ENCODE data around the gene GRB2. TPM values are rescaled to one million over a fixed set of nuclear protein-coding genes. Genes with fewer than 3 reads are reported as not detected.
"Not testable (repeated sequence)": the region's sequence is repeated elsewhere in the genome, so short reads cannot be mapped to it uniquely, and the experiment has no call there.

The GRB2 gene
- total RNA-seq, 2 experiments from 2014 or later, result 166 to 169 TPM

DNA sequence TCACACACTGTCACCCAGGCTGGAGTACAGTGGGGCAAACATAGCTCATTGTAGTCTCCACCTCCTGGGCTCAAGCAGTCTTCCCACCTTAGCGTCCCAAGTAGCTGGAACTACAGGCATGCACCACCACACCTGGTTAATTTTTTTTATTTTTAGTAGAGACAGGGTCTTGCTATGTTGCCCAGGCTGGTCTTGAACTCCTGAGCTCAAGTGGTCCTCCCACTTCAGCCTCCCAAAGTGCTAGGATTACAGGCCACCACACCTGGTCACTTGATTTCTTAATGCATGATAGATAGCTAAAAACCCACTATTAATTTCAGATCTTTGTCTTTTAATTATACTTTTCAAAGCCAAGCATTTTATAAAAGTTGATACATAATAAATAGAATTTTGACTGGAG lies 26.1 kb downstream of the GRB2 start:
- H3K27ac Mint-ChIP-seq; intact Hi-C loops (cut with micrococcal nuclease); DNase-seq; H3K9me3 Mint-ChIP-seq; H3K4me3 Mint-ChIP-seq; H3K27me3 Mint-ChIP-seq (ENCODE audit: low read depth): not testable (repeated sequence)
- CTCF ChIA-PET, result interaction anchor here (0.6 to 2.5 kb wide), 5 partner anchors 11 to 57 kb away, joined by 3 to 6 read pairs (median 3); no protein-coding TSS in a partner anchor
- H3K4me1 Mint-ChIP-seq (ENCODE audit: low read depth), result peaks cover 48% of the 10 kb centered on the region
- H3K36me3 Mint-ChIP-seq (ENCODE audit: low read depth), result peaks cover 18% of the 10 kb centered on the region

DNA sequence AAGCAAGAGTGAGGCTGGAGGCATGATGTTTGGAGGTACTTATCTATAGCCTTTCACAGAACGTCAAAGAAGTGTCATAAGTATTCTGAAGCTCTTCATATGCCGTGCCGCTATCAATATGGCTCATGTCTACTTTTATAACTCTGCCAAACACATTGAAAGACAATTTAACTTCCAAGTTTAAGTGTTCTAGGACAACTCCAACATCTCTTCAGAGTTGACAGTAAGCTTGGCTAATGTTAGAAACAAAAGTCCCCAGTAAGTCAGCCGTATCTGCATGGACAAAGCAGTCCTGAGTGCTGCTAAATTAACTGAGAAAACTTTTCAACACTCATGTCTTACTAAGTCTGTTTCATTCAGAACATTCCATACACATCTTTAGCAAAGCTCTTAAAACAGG lies 32.2 kb downstream of the GRB2 start:
- H3K27me3 Mint-ChIP-seq (ENCODE audit: low read depth), result no peaks in the 10 kb centered on the region
- H3K36me3 Mint-ChIP-seq (ENCODE audit: low read depth), result peaks cover 18% of the 10 kb centered on the region
- intact Hi-C loops (cut with micrococcal nuclease), result no loop called here
- peaks cover 57% of the 10 kb centered on the region for H3K4me1 Mint-ChIP-seq (ENCODE audit: low read depth)
- no peak overlapping the region for H3K4me3 Mint-ChIP-seq
- CTCF ChIA-PET, result interaction anchor here (0.7 to 1.2 kb wide), 3 partner anchors 21 to 52 kb away, joined by 3 to 9 read pairs (median 5); no protein-coding TSS in a partner anchor
- no peak for DNase-seq
- no peak overlapping the region for H3K27ac Mint-ChIP-seq
- H3K9me3 Mint-ChIP-seq, result no peaks in the 10 kb centered on the region

DNA sequence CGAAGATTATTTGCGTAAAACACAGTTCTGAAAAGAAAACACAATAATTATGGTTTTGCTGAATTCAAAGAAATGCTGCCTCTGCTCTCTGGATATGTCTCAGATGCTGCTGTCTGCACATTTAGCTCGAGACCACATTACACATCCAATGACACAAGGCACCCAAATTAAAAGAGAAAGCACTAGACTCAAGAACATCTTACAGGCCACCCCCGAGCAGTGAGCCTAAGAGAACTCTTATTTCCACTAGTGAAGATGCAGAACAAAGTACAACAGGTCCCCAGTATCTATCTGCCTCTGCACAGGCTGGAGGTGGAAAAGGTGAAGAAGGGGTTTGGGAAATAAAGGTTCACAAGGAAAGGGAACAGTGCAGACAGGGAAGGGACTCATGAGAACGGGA lies 33.5 kb downstream of the GRB2 start:
- no peak for DNase-seq
- H3K4me1 Mint-ChIP-seq (ENCODE audit: low read depth), result peaks cover 65% of the 10 kb centered on the region
- no peak overlapping the region for H3K4me3 Mint-ChIP-seq
- intact Hi-C loops (cut with micrococcal nuclease), result no loop called here
- peak overlapping the region; percentile 43 for H3K27ac Mint-ChIP-seq
- peaks cover 15% of the 10 kb centered on the region for H3K36me3 Mint-ChIP-seq (ENCODE audit: low read depth)
- no peaks in the 10 kb centered on the region for H3K27me3 Mint-ChIP-seq (ENCODE audit: low read depth)
- CTCF ChIA-PET, result no interaction called here
- no peaks in the 10 kb centered on the region for H3K9me3 Mint-ChIP-seq

DNA sequence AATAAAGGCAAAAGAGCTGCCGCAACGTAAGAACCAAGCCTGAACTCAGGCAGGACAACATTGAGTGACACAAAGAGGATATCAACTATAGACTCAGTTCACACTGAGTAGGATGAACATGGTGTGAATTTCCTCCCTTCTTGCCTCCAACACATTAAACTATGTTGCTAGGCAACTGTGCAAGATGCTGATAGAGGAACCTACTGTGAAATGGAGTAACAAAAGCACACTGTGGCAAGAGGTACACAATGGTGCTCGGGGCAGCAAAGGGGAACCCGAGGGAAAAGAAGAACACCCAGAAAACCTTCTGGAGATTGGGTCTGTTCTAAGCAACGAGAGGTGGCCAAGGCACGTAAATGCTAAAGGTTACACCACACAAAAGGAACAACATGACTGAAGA lies 34.1 kb downstream of the GRB2 start:
- H3K36me3 Mint-ChIP-seq (ENCODE audit: low read depth), result peaks cover 9% of the 10 kb centered on the region
- H3K27ac Mint-ChIP-seq, result no peak overlapping the region
- no peaks in the 10 kb centered on the region for H3K27me3 Mint-ChIP-seq (ENCODE audit: low read depth)
- CTCF ChIA-PET, result no interaction called here
- H3K9me3 Mint-ChIP-seq, result no peaks in the 10 kb centered on the region
- H3K4me3 Mint-ChIP-seq, result no peak overlapping the region
- H3K4me1 Mint-ChIP-seq (ENCODE audit: low read depth), result peaks cover 69% of the 10 kb centered on the region
- DNase-seq, result no peak
- intact Hi-C loops (cut with micrococcal nuclease), result no loop called here

DNA sequence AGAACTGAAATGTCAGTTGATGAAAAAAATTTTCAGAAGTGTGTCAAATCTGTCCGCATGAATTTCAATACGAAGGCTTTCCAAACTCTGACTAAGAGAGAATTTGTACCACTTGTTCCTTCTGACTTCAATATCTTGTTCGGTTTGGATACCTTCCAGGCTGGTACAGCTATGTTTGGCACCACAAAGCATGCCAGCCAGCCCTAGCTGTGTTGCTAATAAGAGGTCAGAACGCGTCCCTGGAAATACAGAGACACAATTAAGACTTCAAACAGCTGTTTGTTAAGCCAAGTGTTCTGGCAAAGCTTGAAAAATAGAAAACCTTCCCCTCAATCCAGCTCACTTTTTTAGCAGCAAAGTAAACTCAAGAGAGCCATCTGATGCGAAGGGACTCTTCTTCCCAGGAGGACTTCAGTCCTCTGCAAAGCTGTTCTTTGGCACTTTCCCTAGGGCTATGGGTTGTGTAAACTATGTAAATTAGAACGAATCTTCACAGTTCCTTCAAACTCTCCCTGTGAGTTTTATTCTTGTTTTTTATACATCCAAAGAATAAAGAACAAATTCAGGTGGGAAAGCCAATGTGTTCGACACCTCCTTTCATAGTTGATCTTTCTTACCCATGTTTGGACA lies 35.1 kb downstream of the GRB2 start:
- H3K9me3 Mint-ChIP-seq, result no peaks in the 10 kb centered on the region
- intact Hi-C loops (cut with micrococcal nuclease), result no loop called here
- H3K27me3 Mint-ChIP-seq (ENCODE audit: low read depth), result no peaks in the 10 kb centered on the region
- DNase-seq, result no peak
- peaks cover 78% of the 10 kb centered on the region for H3K4me1 Mint-ChIP-seq (ENCODE audit: low read depth)
- H3K36me3 Mint-ChIP-seq (ENCODE audit: low read depth), result peaks cover 7% of the 10 kb centered on the region
- CTCF ChIA-PET, result interaction anchor here (1.4 to 1.5 kb wide), 2 partner anchors 23 to 44 kb away, joined by 3 read pairs; no protein-coding TSS in a partner anchor
- no peak overlapping the region for H3K27ac Mint-ChIP-seq
- no peak overlapping the region for H3K4me3 Mint-ChIP-seq

DNA sequence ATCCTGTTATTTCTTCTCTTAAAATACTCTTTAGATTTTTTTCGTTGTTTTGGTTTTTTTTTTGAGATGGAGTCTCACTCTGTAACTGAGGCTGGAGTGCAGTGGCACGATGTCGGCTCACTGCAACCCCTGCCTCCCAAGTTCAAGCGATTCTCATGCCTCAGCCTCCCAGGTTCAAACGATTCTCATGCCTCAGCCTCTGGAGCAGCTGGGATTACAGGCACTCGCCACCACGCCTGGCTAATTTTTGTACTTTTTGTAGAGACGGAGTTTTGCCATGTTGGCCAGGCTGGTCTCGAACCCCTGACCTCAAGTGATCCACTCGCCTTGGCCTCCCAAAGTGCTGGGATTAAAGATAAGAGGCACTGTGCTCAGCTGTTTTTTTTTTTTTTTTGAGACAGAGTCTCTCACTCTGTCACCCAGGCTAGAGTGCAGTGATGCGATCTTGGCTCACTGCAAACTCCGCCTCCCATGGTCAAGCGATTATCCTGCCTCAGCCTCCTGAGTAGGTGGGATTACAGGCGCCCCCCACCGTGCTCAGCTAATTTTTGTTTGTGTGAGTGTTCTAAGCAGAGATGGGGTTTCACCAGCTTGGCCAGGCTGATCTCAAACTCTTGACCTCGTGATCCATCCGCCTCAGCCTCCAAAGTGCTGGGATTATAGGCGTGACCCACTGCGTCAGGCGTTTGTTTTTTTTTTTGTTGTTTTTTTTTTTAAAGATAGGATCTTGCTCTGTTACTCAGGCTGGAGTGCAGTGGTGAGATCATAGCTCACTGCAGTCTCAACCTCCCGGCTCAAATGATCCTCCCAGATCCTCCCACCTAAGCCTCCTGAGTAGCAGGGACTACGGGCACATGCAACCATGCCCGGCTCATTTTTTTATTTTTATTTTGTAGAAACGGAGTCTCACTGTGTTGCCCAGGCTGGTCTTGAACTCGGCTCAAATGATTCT lies 37.4 kb downstream of the GRB2 start:
- Mint-ChIP-seq H3K27ac (peak overlapping the region; percentile 84), H3K4me1 (ENCODE audit: low read depth) (peaks cover 88% of the 10 kb centered on the region), H3K4me3 (peak overlapping the region; percentile 7)
- H3K27me3 Mint-ChIP-seq (ENCODE audit: low read depth); DNase-seq; H3K9me3 Mint-ChIP-seq; H3K36me3 Mint-ChIP-seq (ENCODE audit: low read depth): not testable (repeated sequence)
- CTCF ChIA-PET, result interaction anchor here (0.7 to 1.3 kb wide), 2 partner anchors 12 to 356 kb away, joined by 3 to 6 read pairs; no protein-coding TSS in a partner anchor
- intact Hi-C loops (cut with micrococcal nuclease), result loop anchor here (1.0 to 2.0 kb wide), 5 partner anchors 24 to 79 kb away; partner anchors contain the start of gene SLC25A19

DNA sequence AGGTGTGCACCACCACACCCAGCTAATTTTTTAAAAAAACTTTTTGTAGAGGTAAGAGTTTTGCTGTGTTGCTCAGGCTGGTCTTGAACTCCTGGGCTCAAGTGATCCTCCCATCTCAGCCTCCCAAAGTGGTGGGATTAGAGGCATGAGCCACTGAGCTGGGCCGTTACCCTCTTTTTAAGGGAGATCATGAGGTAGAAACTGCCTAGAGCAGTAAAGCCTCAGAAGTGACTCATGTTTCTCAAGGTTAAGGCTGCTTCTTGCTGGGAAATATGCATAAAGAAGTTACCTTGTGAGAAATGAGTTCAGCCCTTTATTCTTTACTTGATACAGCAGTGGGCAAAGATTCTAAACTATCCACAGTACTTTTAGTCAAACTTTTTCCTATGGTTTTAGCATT lies 38.2 kb downstream of the GRB2 start:
- peak; percentile 54 for DNase-seq
- Mint-ChIP-seq H3K36me3 (ENCODE audit: low read depth) (peaks cover 2% of the 10 kb centered on the region), H3K9me3 (no peaks in the 10 kb centered on the region), H3K27me3 (ENCODE audit: low read depth) (no peaks in the 10 kb centered on the region), H3K4me3 (peak overlapping the region; percentile 10), H3K27ac (peak overlapping the region; percentile 84), H3K4me1 (ENCODE audit: low read depth) (peaks cover 88% of the 10 kb centered on the region)
- intact Hi-C loops (cut with micrococcal nuclease), result loop anchor here (1.0 to 2.0 kb wide), 5 partner anchors 23 to 79 kb away; partner anchors contain the start of gene SLC25A19
- CTCF ChIA-PET, result interaction anchor here (0.6 to 1.0 kb wide), 3 partner anchors 11 to 79 kb away, joined by 3 read pairs; no protein-coding TSS in a partner anchor

DNA sequence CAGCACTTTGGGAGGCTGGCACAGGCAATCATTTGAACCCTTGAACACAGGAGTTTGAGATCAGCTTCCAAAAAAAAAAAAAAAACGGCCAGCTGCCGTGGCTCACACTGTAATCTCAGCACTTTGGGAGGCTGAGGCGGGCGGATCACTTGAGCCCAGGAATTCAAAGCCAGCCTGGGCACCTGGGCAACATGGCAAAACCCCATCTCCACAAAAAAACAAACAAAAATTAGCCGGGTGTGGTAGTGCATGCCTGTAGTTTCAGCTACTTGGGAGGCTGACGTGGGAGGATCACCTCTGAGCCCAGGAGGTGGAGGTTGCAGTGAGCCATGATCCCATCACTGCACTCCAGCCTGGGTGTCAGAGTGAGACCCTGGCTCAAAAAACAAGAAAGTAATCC lies 39.0 kb downstream of the GRB2 start:
- Mint-ChIP-seq H3K36me3 (ENCODE audit: low read depth) (peaks cover 2% of the 10 kb centered on the region), H3K27me3 (ENCODE audit: low read depth) (no peaks in the 10 kb centered on the region), H3K4me3 (no peak overlapping the region), H3K9me3 (no peaks in the 10 kb centered on the region), H3K27ac (peak overlapping the region; percentile 84), H3K4me1 (ENCODE audit: low read depth) (peaks cover 87% of the 10 kb centered on the region)
- no peak for DNase-seq
- intact Hi-C loops (cut with micrococcal nuclease), result loop anchor here (2.0 kb wide), 1 partner anchor 78 kb away; the partner anchor contains the start of gene SLC25A19
- CTCF ChIA-PET, result interaction anchor here (0.6 to 1.1 kb wide), 5 partner anchors 12 to 69 kb away, joined by 3 read pairs; no protein-coding TSS in a partner anchor

DNA sequence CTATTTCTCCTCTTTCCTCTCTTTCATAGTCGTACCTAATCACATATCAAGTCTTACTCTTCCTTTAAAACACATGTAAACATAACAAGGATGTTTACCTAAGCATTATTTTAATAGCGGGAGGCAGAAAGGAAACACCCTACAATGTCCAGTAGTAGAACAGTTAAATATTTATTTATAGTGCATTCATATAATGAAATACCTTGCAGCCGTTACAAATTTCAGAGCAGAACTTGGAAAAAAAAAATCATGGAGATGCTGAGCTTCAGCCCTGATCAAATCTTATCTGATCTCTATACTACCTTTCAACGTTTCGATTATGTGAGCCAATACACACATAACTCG lies 39.6 kb downstream of the GRB2 start:
- Mint-ChIP-seq H3K4me3 (no peak overlapping the region), H3K9me3 (no peaks in the 10 kb centered on the region), H3K4me1 (ENCODE audit: low read depth) (peaks cover 89% of the 10 kb centered on the region), H3K36me3 (ENCODE audit: low read depth) (peaks cover 2% of the 10 kb centered on the region), H3K27ac (peak overlapping the region; percentile 82), H3K27me3 (ENCODE audit: low read depth) (no peaks in the 10 kb centered on the region)
- intact Hi-C loops (cut with micrococcal nuclease), result loop anchor here (2.0 kb wide), 2 partner anchors 71 to 77 kb away; partner anchors contain the start of gene SLC25A19
- CTCF ChIA-PET, result interaction anchor here (0.6 to 1.1 kb wide), 3 partner anchors 13 to 69 kb away, joined by 3 read pairs; no protein-coding TSS in a partner anchor
- DNase-seq, result no peak

DNA sequence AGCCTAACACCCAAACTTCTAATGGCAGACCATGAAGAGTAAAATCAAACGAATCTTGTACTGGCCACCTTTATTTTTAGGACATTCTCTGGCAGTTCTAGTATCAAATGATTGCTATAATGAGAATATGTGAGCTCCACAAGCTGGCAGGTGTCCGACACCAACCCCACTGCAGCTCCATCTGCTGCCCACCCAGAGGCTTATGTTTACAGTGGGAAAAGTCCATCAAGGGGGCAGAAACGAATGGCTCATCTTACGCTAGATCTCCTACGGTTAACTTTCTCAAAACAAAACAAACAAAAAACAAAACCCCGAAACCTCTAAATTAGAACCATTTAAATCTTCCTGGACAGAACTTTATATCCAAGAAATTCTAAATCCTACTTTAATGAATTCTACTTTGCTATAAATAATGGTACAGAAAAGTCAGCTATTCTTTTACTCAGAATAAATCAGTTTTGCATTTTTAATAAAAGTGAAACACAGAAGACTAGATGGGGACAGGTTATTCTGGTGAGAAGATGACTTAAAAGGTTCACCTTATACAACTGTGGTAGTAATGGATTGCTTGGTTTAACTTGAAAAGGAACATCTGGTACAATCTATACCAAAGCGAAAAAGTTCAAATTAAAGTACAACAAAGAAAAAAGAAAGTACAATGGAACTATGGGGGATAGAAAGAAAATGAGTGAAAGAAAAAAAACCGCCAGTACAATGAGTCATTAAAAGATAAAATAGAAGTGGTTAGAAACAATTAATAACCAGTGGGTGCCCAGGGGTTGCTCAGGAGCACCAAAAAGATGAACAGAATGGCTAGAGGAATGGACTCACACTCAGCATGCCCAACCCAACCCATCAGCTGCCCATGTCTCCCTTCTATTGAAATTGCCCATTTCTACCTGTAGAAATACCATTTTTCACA lies 40.2 kb downstream of the GRB2 start:
- Mint-ChIP-seq H3K27me3 (ENCODE audit: low read depth) (no peaks in the 10 kb centered on the region), H3K36me3 (ENCODE audit: low read depth) (peaks cover 2% of the 10 kb centered on the region), H3K9me3 (no peaks in the 10 kb centered on the region), H3K27ac (peak overlapping the region; percentile 82), H3K4me3 (peak overlapping the region; percentile 13), H3K4me1 (ENCODE audit: low read depth) (peaks cover 92% of the 10 kb centered on the region)
- intact Hi-C loops (cut with micrococcal nuclease), result loop anchor here (2.0 kb wide), 1 partner anchor 70 kb away; no protein-coding TSS in a partner anchor
- CTCF ChIA-PET, result interaction anchor here (1.2 kb wide), 1 partner anchor 15 kb away, joined by 4 read pairs; no protein-coding TSS in a partner anchor
- no peak for DNase-seq

DNA sequence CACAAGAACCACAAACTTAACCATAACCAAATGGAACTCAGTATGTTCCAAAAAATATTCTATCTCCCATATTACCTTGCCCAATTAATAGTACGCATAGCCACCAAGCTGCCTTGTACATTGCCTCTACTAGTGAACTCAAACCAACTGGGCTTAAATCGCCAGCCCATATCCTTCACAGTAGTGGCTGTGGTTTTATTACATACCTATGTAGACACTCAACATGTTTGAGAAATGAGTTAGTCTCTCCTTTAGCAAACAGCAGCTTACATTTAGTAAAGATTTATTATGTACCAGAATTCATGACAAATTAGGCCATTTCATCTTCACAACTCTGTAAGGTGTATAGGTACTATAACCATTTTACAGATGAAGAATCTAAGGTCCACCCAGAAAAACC lies 41.4 kb downstream of the GRB2 start:
- no peak overlapping the region for H3K4me3 Mint-ChIP-seq
- intact Hi-C loops (cut with micrococcal nuclease), result loop anchor here (2.0 kb wide), 1 partner anchor 69 kb away; no protein-coding TSS in a partner anchor
- CTCF ChIA-PET, result interaction anchor here (1.2 kb wide), 1 partner anchor 17 kb away, joined by 4 read pairs; no protein-coding TSS in a partner anchor
- H3K27me3 Mint-ChIP-seq (ENCODE audit: low read depth), result no peaks in the 10 kb centered on the region
- DNase-seq, result no peak
- no peaks in the 10 kb centered on the region for H3K9me3 Mint-ChIP-seq
- H3K4me1 Mint-ChIP-seq (ENCODE audit: low read depth), result peaks cover 93% of the 10 kb centered on the region
- peaks cover 4% of the 10 kb centered on the region for H3K36me3 Mint-ChIP-seq (ENCODE audit: low read depth)
- H3K27ac Mint-ChIP-seq, result peak overlapping the region; percentile 82
